Islet of Langerhans (tissue), 1 donor: Measurements from ENCODE around the gene CERKL.

ENCODE experiments used
- FAIRE-seq: peaks from one replicate; lab custom pipeline; 2011; peaks lifted over from hg19 to GRCh38; lab: Jason Lieb, UNC

Gene CERKL

GRCh38 chr2:181574321-181574720 lies 82.6 kb downstream of the CERKL start:
- FAIRE-seq: no peak

DNA sequence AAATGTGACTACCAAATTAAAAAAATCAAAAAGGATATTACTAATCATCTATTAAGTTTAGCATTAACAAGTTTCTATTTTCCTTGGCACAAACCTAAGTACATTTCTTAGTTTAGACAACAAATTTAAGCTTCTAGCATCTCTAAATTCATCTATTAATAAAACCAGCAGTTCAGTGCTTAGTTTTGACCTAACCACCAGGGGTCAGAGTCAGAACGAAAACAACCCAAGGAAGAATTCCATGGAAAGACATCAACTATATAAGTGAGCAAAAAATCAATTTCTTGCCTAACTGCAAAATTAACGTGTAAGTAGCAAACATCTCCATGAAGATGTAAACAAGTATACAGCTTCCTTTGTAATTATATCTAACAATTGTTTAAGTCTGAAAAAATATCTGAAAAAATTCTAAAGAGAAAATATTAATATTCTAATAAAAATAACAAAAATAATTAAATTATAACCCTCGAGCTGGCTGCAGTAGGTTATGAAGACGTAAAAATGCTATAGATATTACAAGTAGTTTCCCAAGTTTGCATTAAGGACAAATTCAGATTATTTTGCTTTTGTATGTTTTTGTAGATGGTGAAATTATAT lies 83.7 kb downstream of the CERKL start:
- peak; percentile 99 for FAIRE-seq

DNA sequence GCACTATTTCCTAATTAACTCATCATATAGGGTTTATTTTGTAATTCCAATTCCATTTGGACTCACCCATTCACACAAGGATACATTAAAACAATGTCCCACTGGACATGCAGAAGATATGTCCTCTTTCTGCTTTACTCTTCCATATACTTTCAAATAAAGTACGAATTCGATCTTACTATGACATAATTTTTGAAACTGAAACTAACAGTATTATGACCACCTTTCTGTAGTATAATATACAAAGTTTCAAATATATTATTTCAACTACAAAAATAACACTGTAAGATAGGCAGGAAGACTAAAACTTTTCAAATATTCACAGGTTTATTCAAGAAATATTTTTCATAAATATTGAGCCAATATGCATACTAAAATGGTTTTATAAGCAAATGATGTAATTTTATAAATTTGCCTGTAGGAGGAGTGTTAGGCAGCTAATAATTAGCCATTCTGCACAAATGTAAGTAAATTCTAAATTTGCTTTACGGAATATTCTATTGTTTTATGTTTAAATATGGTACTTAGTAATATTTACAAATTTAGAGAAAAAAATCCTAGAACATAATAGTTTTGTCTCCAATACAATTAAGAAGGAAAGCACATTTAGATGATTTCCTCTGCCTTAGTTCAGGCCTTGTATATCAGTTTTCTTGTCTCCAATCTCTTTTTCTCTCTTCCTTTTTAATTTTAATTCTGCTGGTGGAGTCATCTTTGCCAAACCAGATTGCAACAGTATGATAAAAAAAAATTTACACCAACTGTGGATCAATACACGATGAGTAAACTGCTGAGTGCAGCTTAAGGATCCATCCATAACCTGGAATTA lies 85.9 kb downstream of the CERKL start:
- peak; percentile 99 for FAIRE-seq

DNA sequence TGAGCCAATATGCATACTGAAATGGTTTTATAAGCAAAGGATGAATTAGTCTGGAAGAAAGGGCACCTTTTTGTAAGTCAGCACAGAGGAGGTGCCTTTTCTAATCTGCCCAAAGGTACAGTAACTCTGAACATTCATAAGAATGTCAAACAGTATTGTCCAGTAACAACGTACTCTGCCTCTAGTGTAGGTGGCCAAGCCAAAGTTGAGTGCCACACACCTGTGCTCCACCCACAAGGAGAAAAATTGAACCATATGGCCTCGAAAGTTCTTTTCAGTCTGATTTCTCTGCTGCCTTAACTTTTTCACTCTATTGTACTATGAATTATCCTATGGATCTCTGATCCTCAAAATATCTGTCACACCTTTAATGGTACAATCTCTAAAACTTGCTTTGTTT lies 86.8 kb downstream of the CERKL start:
- no peak for FAIRE-seq

DNA sequence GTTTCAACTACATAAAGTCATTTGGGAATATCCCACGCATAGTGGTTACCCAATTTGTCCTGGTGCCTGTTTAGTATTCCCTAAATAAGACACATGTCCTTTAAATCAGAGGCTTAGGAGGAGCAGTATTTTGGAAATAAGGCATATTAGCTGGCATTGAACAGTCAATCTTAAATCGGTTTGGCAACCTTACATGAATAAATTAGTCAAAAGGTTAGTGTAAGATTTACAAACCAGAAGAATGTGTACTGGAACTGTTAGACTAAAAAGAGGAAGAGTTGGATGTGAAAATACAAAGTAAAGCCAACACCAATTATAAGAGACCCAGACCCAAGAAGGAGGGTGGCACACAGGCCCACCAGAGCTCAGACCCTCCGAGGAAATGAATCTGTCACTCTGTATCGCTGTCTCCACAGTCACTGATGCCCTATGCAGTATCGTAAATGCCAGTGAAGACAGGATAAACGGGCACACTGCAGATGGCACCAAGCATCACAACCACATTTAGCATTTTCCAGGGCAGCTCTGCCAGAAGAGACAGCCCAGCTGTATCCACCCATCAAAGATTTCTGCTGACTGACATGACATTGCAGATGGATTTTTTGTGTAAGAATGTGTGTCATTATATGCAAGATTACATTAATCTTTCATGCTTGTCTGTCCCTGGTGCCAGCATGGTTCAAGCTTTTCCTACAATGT lies 90.4 kb downstream of the CERKL start:
- no peak for FAIRE-seq

DNA sequence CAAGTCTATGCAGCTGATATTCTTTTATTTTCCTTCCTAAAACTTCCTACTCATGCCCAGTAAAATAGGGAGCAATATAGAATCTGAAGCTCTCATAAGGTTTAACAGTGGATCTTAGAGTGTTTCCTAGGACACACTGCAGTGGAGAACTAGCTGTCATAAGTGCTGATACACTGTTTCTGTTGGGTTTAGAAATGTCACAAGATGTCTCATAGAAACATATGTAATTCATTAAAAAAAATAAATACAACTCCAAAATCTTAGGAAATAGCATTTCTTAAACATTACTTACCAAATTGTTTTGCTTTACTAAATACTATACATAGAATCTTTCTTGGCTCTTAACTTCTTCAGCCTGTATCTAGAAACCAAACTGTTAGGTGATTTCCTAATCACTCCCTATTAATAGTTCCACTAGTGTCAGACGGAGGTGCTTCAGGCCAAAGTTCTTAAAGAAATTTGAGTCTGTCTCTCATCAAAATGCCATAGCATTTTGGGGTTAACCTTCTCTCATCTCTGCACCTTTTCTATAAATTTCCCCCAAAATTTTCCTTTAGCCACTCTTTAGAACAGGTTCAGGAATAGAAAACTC lies 93.7 kb downstream of the CERKL start:
- FAIRE-seq: no peak

DNA sequence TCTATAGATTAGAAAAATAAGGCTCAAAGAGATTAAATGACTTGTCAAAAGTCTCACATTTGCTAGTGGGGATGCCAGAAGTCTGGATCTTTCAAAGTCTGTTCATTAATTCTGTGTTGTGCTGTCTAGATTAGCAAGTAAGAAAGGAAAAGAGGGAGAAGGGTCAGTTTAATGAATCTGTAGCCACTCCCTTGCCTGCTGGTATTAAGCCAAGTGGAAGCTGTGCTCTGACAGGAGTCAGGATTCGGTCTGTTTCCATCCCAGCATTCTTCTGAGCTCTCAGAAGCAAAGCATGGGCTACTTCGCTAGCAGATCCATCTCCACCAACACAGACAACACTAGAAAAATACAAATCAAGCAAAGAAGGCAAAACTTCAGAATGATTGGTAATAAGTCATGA lies 98.5 kb downstream of the CERKL start:
- FAIRE-seq: no peak

- FAIRE-seq: peak; percentile 75
Measured at GRCh38 chr2:181554061-181554830, 102.7 kb downstream of the CERKL start.

- no peak for FAIRE-seq
Measured at GRCh38 chr2:181553244-181553643, 103.7 kb downstream of the CERKL start.

- no peak for FAIRE-seq
Measured at GRCh38 chr2:181552808-181553207, 104.1 kb downstream of the CERKL start.

DNA sequence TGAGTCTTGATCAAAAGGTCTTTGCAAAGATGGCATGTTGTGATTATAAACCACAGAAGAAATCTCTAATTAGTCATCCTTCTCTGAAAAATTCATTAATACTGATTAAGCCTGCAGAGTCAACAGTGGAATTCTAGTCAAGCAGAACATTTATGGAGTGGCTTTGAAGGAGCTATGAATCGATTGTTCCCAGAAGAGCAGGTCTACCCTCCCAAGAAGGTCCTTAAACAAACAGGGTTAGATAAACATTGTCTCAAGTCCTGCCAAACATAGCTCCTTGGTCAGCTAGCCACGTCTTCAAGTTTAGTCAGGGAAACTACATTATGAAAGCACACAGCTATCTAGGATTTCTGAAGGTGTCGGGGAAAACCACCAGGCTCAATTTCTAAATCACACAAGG lies 110.8 kb downstream of the CERKL start:
- no peak for FAIRE-seq

- FAIRE-seq: no peak
Measured at GRCh38 chr2:181542170-181542569, 114.7 kb downstream of the CERKL start.

- no peak for FAIRE-seq
Measured at GRCh38 chr2:181540421-181540820, 116.5 kb downstream of the CERKL start.

- no peak for FAIRE-seq
Measured at GRCh38 chr2:181536730-181537129, 120.2 kb downstream of the CERKL start.

DNA sequence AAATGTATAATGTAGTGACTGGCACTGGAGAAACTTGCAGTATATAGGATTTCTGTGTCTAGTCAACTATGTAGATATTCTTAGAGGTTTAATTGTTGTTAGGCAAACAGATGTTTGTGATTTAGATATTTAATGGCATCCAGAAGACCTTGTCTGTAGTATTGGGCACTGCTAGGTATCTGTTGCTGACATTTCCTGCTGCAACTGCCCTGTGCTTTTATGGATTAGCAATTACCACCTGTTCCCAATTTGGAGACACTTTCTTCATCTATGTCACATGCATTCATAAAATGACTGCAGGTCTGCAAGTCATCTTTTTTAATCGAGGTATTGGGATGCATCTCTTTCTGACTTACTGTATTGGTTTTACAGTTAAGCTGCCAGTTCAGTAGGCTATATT lies 128.5 kb downstream of the CERKL start:
- FAIRE-seq: no peak

DNA sequence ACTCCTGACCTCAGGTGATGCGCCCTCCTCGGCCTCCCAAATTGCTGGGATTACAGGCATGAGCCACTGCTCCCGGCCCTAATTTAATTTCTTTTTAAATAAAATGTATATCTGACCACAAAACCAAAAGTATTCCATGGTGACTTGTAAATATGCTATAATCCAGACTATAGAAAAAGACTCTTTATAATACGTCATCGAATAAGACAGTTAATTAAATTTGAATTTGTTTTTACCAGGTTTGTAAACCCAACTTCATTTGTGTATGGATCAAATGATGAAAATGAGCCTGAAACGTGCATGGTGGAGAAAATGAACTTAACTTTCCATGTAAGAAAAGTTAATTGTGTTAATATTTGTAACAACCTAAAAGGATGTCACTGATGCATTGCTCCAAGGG lies 129.8 kb downstream of the CERKL start:
- no peak for FAIRE-seq

DNA sequence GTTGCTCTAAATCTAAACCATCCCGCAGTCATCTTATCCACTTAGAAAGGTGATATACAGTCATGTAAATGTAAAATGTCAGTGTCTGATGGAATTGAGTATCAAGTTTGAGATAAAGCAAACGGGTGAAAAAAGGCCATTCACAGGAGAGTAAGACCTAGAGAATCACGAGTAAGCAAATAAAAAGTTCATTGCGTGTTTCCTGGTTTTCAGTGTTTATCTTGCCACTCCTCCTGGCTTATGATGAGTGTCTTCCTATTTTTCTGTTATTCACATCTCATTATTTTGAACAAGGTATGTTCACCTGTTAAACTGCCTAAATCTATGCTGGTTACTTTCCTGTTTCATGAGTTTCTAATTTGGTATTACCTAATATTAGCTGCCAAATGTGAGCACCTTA lies 130.9 kb downstream of the CERKL start:
- no peak for FAIRE-seq

- FAIRE-seq: no peak
Measured at GRCh38 chr2:181523756-181524155, 133.1 kb downstream of the CERKL start.

DNA sequence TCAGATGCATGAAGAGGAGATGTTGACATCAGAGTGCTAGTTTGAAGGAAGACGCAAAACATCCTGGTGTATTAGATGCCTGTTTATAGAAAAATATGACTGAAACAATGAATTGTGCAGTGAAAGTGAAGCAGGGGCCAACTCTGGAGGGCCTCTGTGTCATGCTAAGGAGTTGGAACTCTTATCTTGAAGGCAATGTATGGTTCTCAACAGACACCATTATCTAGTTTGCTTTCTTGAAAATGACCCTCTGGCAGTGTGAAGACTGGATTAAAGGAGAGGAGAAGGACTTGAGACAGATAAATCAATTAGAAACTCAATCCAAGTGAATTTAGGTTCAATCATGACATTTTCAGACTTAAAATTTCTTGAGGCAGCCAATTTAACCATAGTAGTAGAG lies 136.7 kb downstream of the CERKL start:
- no peak for FAIRE-seq

DNA sequence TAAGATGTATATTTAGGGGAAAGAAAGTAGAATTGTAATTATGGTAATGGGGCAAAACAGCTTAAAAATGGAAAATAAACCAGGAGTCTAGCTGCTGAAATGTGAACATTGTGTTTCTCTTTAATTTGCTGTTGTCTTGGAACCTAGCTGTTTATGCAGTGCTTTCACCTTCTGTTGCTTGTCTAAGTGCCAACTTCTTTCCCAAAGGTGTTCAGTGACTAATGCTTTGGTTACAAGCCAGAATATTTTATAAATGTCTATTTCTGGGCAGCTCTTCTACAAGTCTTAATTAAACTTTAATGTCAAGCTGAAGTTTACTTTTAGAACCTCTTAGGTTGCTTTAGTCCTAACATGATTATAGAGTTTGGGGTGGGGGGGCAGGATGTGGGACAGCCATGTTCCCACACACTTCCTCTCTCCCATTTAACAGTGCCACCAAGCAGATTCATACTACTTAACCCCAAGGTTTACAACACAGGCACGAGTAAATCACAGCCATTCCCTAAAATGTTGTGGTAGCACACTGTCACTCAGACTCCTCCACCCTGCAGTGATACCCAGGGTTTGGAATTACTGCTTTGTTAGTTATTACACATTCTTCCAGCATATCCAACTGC lies 139.1 kb downstream of the CERKL start:
- FAIRE-seq: peak; percentile 93

DNA sequence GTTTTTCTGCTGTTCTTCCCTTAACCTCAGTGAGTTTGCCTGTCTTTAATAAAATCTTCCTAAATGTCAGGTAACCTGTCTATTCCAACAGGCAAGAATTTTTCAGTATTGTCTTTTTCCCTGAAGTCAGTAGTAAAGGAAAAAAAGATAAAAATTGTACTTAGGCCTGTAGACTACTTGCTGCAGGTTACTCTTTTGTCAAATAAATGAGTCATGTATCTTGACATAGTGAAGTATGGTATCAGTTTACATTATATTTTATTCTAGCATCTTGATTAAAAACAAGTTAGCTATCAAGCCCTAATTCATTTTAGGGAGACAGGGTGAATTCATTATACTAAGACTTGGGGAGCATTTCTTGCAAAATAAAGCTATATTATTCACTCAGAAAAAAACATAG lies 139.9 kb downstream of the CERKL start:
- peak; percentile 33 for FAIRE-seq

GRCh38 chr2:181515719-181516118 lies 141.2 kb downstream of the CERKL start:
- FAIRE-seq: no peak
